Heart left ventricle (tissue), 16 donors: ENCODE results near the gene BEST1. TPM values are rescaled to one million over a fixed set of nuclear protein-coding genes. Genes with fewer than 3 reads are reported as not detected.
A peak's percentile ranks its signal among the peaks of the same experiment; 100 is the strongest.

Source experiments
- ATAC-seq, 4 donors: fragments of 200-7000 bp; cut with Tn5 transposase; one replicate each; pipeline ENCODE4 v1.9.1; 2020 to 2022; ENCODE audit warnings: moderate library complexity in 4 of 4, mild to moderate bottlenecking in 3 of 4, moderate number of reproducible peaks in 1 of 4
- DNase-seq, 5 donors: peaks; one replicate each; pipeline ENCODE4 v3.0.0-alpha.2; 2020
- H3K27ac ChIP-seq, 12 donors: fragments of 200-600 bp; sonication (generic) in 4 of 12; one replicate each; pipeline versions ENCODE4 v1.5.0 to v1.8.0; 2016 to 2022; ENCODE audit warnings: mild to moderate bottlenecking in 2 of 12
- H3K27me3 ChIP-seq, 9 donors: fragments of 200-600 bp; sonication (generic) in 2 of 9; one replicate each; pipeline versions ENCODE4 v1.5.1 to v1.8.0; 2016 to 2022; ENCODE audit warnings: mild to moderate bottlenecking in 3 of 9
- H3K36me3 ChIP-seq, 9 donors: fragments of 200-600 bp; sonication (generic) in 2 of 9; one replicate each; pipeline versions ENCODE4 v1.5.0 to v1.8.0; 2018 to 2022; ENCODE audit warnings: mild to moderate bottlenecking in 2 of 9
- H3K4me1 ChIP-seq, 12 donors: fragments of 200-600 bp; sonication (generic) in 4 of 12; one replicate each; pipeline versions ENCODE4 v1.5.0 to v1.8.0; 2016 to 2022; ENCODE audit warnings: mild to moderate bottlenecking in 3 of 12
- H3K4me3 ChIP-seq, 12 donors: fragments of 200-600 bp; sonication (generic) in 4 of 12; one replicate each; pipeline versions ENCODE4 v1.5.0 to v1.8.0; 2017 to 2022; ENCODE audit warnings: mild to moderate bottlenecking in 9 of 12, moderate library complexity in 4 of 12
- H3K9me3 ChIP-seq, 12 donors: fragments of 200-600 bp; sonication (generic) in 4 of 12; one replicate each; pipeline versions ENCODE4 v1.5.0 to v1.8.0; 2016 to 2022; ENCODE audit warnings: mild to moderate bottlenecking in 1 of 12
- CTCF ChIP-seq, 12 donors: fragments of 200-600 bp; sonication (generic) in 4 of 12; IDR thresholded peaks; one replicate each; pipeline versions ENCODE4 v1.5.0 to v1.8.0; 2018 to 2022; ENCODE audit warnings: antibody characterized with exemption in 12 of 12, mild to moderate bottlenecking in 5 of 12
- POLR2A ChIP-seq, 2 donors: fragments of 450-650 bp; IDR thresholded peaks; one replicate each; pipeline ENCODE4 v1.6.1; 2017; ENCODE audit warnings: antibody characterized with exemption in 2 of 2, mild to moderate bottlenecking in 2 of 2, moderate library complexity in 2 of 2
- WGBS, 4 donors: extraction: QIAGEN DNeasy Blood & Tissue Kit in 2 of 4; methylation state at CpG; one replicate each; pipeline versions ENCODE4 v1.1.5 to v1.1.7; 2013 to 2018; 5-methylcytosine and 5-hydroxymethylcytosine counted together
- intact Hi-C, 10 donors: fragments of 100-400 bp; cut with DNase I; formaldehyde crosslinking; loops; one replicate each; pipeline versions ENCODE4 v1.11.1 to v1.14.2; 2022
- polyA plus RNA-seq, 2 donors: library from polyadenylated mRNA; stranded (reverse); fragments of 200-250 nt; gene quantifications; one replicate each; pipeline ENCODE4 v1.2.3, GENCODE V29; 2013
- total RNA-seq, 9 donors: library from RNA; depleted of rRNA in 2 of 9; stranded (reverse); fragments of >200 nt in 2 of 9; fragmentation: NEBNext Ultra II Directional in 3 of 9; extraction: Animal tissue kit (Norgen Biotek cat#: 25700) in 3 of 9; gene quantifications; one replicate each; pipeline versions ENCODE4 v1.1.0 to v1.2.4, GENCODE V29; 2016 to 2023
- donor health status: ischemic (EF 13 %, LVEDD 7.1; RV severe dilation, severe dysfunction).
- donor health status: healthy with polysubstance abuse.
- donor health status: DM: no; HTN: yes; CAD: no.
- donor health status: DM: no; HTN: no; CAD: no.
- donor health status: ischemic (EF 25% LVEDD 6.9; RV normal size, moderate dysfunction).
- donor health status: ischemic (EF 25% LVEDD 5.7; RV mildly dilated, moderate dysfunction).
- donor health status: healthy.
- donor health status: DM: yes; HTN: yes; CAD: no.
- donor health status: ischemic (EF 35%, LVEDD 5.7; RV mildly dilated, moderate dysfunction).
- donor health status: nonischemic (EF 11% LVEDD 7.7; RV severe dilation, severe dysfunction).
- donor health status: DM: yes; HTN: yes; CAD: no.
- donor health status: PGD.
- donor health status: ischemic (EF 29% LVEDD 5.4; RV normal size, mild dysfunction).
- donor health status: nonischemic (EF 23%, LVEDD 6.1; RV moderate dilation, normal function).

Gene BEST1
- total and polyA plus RNA-seq, 11 donors: 0.64 to 4.4 (median 1.2) TPM

- intact Hi-C loops: loop anchor here in 3 of 10 donors (5.0 to 10.0 kb wide), 3 partner anchors 85 to 138 kb away; no protein-coding TSS in a partner anchor
- ATAC-seq (no peak), DNase-seq (no peak)
- H3K27ac ChIP-seq: peak overlapping the region in 9 of 12 donors; percentile 89 to 100 (median 99)
- peak overlapping the region in 1 of 12 donors; percentile 74 for H3K4me3 ChIP-seq
- peaks cover 0 to 22% (median 14%) of the 10 kb centered on the region in 9 donors for H3K36me3 ChIP-seq
- H3K4me1 ChIP-seq: peaks cover 26 to 80% (median 57%) of the 10 kb centered on the region in 12 donors
- WGBS, 4 donors: 91 to 96% (median 94%) methylated on average over 7 of the region's 7 CpGs
- no peaks in the 10 kb centered on the region for H3K9me3 ChIP-seq
- no peaks in the 10 kb centered on the region for H3K27me3 ChIP-seq
- no peak for TF ChIP-seq POLR2A (IDR thresholded peaks at IDR 0.05)
- no peak for TF ChIP-seq CTCF (IDR thresholded peaks at IDR 0.05)
Measured at GRCh38 chr11:61969391-61969758, 19.2 kb downstream of the BEST1 start.

- TF ChIP-seq POLR2A (IDR thresholded peaks at IDR 0.05): peak in 1 of 2 donors; percentile 18
- no peak for TF ChIP-seq CTCF (IDR thresholded peaks at IDR 0.05)
- DNase-seq (no peak), ATAC-seq (no peak)
- intact Hi-C loops: loop anchor here in 6 of 10 donors (2.0 to 10.0 kb wide), 6 partner anchors 55 to 137 kb away; no protein-coding TSS in a partner anchor
- 92 to 96% (median 95%) methylated on average over 2 of the region's 2 CpGs for WGBS, 4 donors
- peaks cover 25 to 76% (median 56%) of the 10 kb centered on the region in 12 donors for H3K4me1 ChIP-seq
- no peaks in the 10 kb centered on the region for H3K27me3 ChIP-seq
- H3K27ac ChIP-seq: peak overlapping the region; percentile 86 to 100 (median 96)
- H3K36me3 ChIP-seq: peaks cover 0 to 15% (median 8%) of the 10 kb centered on the region in 9 donors
- H3K4me3 ChIP-seq: peak overlapping the region in 1 of 12 donors; percentile 74
- no peaks in the 10 kb centered on the region for H3K9me3 ChIP-seq
Measured at GRCh38 chr11:61969838-61970662, 19.9 kb downstream of the BEST1 start.

- ATAC-seq: peak; percentile 68 to 85 (median 79)
- peak overlapping the region in 5 of 12 donors; percentile 9 to 74 (median 28) for H3K4me3 ChIP-seq
- DNase-seq: peak; percentile 97 to 99 (median 98)
- WGBS, 4 donors: 13 to 21% (median 16%) methylated on average over 12 to 16 of the region's 16 CpGs
- H3K4me1 ChIP-seq: peaks cover 25 to 79% (median 65%) of the 10 kb centered on the region in 12 donors
- no peaks in the 10 kb centered on the region for H3K9me3 ChIP-seq
- intact Hi-C loops: loop anchor here in 4 of 10 donors (1.0 to 10.0 kb wide), 4 partner anchors 10 to 56 kb away; no protein-coding TSS in a partner anchor
- H3K27ac ChIP-seq: peak overlapping the region; percentile 86 to 100 (median 96)
- TF ChIP-seq CTCF (IDR thresholded peaks at IDR 0.05): no peak
- TF ChIP-seq POLR2A (IDR thresholded peaks at IDR 0.05): peak in 1 of 2 donors; percentile 34
- H3K27me3 ChIP-seq: no peaks in the 10 kb centered on the region
- peaks cover 0 to 2% (median 0%) of the 10 kb centered on the region in 9 donors for H3K36me3 ChIP-seq
Measured at GRCh38 chr11:61971248-61972111, 21.3 kb downstream of the BEST1 start.
